ENCODE data around the gene ARHGDIB. TPM values are rescaled to one million over a fixed set of nuclear protein-coding genes. Genes with fewer than 3 reads are reported as not detected.

Gene ARHGDIB
- total RNA-seq, 1 donor from 2014 or later: 313 TPM

- DNase-seq (no peak), ATAC-seq (no peak)
- Histone ChIP-seq H3K36me3 (no peaks in the 10 kb centered on the region), H3K27ac (no peak overlapping the region), H3K4me1 (peaks cover 16% of the 10 kb centered on the region), H3K4me3 (no peak overlapping the region), H3K27me3 (ENCODE audit: low read depth) (no peaks in the 10 kb centered on the region), H3K9me3 (no peaks in the 10 kb centered on the region)
- TF ChIP-seq CTCF (IDR thresholded peaks at IDR 0.05): no peak
- intact Hi-C loops (cut with DNase I): no loop called here
These were observed 29.7 kb upstream of the ARHGDIB start for GRCh38 chr12:14991069-14991468.

GRCh38 chr12:14989790-14990189 is 28.4 kb upstream of the ARHGDIB start:
- no peak for TF ChIP-seq CTCF (IDR thresholded peaks at IDR 0.05)
- no peaks in the 10 kb centered on the region for H3K9me3 ChIP-seq
- no peak overlapping the region for H3K27ac ChIP-seq
- no peaks in the 10 kb centered on the region for H3K27me3 ChIP-seq (ENCODE audit: low read depth)
- intact Hi-C loops (cut with DNase I): no loop called here
- H3K4me3 ChIP-seq: no peak overlapping the region
- no peaks in the 10 kb centered on the region for H3K36me3 ChIP-seq
- peaks cover 6% of the 10 kb centered on the region for H3K4me1 ChIP-seq
- DNase-seq (no peak), ATAC-seq (no peak)

GRCh38 chr12:14988035-14988434 is 26.6 kb upstream of the ARHGDIB start:
- H3K9me3 ChIP-seq: no peaks in the 10 kb centered on the region
- intact Hi-C loops (cut with DNase I): no loop called here
- H3K27ac ChIP-seq: no peak overlapping the region
- no peak for ATAC-seq
- no peak for TF ChIP-seq CTCF (IDR thresholded peaks at IDR 0.05)
- peaks cover 5% of the 10 kb centered on the region for H3K4me1 ChIP-seq
- H3K4me3 ChIP-seq: no peak overlapping the region
- no peaks in the 10 kb centered on the region for H3K36me3 ChIP-seq
- H3K27me3 ChIP-seq (ENCODE audit: low read depth): no peaks in the 10 kb centered on the region
- no peak for DNase-seq

- no peak overlapping the region for H3K27ac ChIP-seq
- DNase-seq (no peak), ATAC-seq (no peak)
- no peak for TF ChIP-seq CTCF (IDR thresholded peaks at IDR 0.05)
- peaks cover 7% of the 10 kb centered on the region for H3K4me1 ChIP-seq
- intact Hi-C loops (cut with DNase I): no loop called here
- H3K4me3 ChIP-seq: no peak overlapping the region
- H3K9me3 ChIP-seq: no peaks in the 10 kb centered on the region
- no peaks in the 10 kb centered on the region for H3K27me3 ChIP-seq (ENCODE audit: low read depth)
- no peaks in the 10 kb centered on the region for H3K36me3 ChIP-seq
These were observed 25.0 kb upstream of the ARHGDIB start for GRCh38 chr12:14986449-14986848.

- Histone ChIP-seq H3K27ac (no peak overlapping the region), H3K4me3 (no peak overlapping the region), H3K4me1 (peaks cover 7% of the 10 kb centered on the region), H3K9me3 (no peaks in the 10 kb centered on the region), H3K27me3 (ENCODE audit: low read depth) (no peaks in the 10 kb centered on the region), H3K36me3 (no peaks in the 10 kb centered on the region)
- DNase-seq (no peak), ATAC-seq (no peak)
- no peak for TF ChIP-seq CTCF (IDR thresholded peaks at IDR 0.05)
- intact Hi-C loops (cut with DNase I): no loop called here
These were observed 23.4 kb upstream of the ARHGDIB start for GRCh38 chr12:14984766-14985285.

- Histone ChIP-seq H3K4me3 (no peak overlapping the region), H3K4me1 (peaks cover 7% of the 10 kb centered on the region), H3K9me3 (no peaks in the 10 kb centered on the region), H3K36me3 (no peaks in the 10 kb centered on the region), H3K27ac (no peak overlapping the region), H3K27me3 (ENCODE audit: low read depth) (no peaks in the 10 kb centered on the region)
- no peak for TF ChIP-seq CTCF (IDR thresholded peaks at IDR 0.05)
- intact Hi-C loops (cut with DNase I): no loop called here
- ATAC-seq (no peak), DNase-seq (no peak)
These were observed 22.6 kb upstream of the ARHGDIB start for GRCh38 chr12:14984036-14984435.
